HEK293T (cell line): ENCODE measurements around the gene FNDC3B.

Source experiments
- BHLHE40 ChIP-seq: fragments of 450-650 bp; IDR thresholded peaks from 2 replicates; pipeline ENCODE4 v1.6.1; 2016; ENCODE audit warnings: mild to moderate bottlenecking, moderate library complexity, borderline replicate concordance
- CTBP1 ChIP-seq: fragments of 450-650 bp; IDR thresholded peaks from 2 replicates; pipeline ENCODE4 v1.6.1; 2016; ENCODE audit warnings: borderline replicate concordance
- LEF1 ChIP-seq: fragments of 450-650 bp; IDR thresholded peaks from 2 replicates; pipeline ENCODE4 v1.6.1; 2017; ENCODE audit warnings: mild to moderate bottlenecking, borderline replicate concordance
- SUZ12 ChIP-seq: fragments of 450-650 bp; IDR thresholded peaks from 2 replicates; pipeline ENCODE4 v1.6.1; 2016; ENCODE audit warnings: mild to moderate bottlenecking
- ZNF384 ChIP-seq: fragments of 450-650 bp; IDR thresholded peaks from 2 replicates; pipeline ENCODE4 v1.6.1; 2016
- TF ChIP-seq, protein P1 (sequence below): fragments of 450-650 bp; IDR thresholded peaks from 2 replicates; pipeline ENCODE4 v1.6.1; 2016

DNA sequence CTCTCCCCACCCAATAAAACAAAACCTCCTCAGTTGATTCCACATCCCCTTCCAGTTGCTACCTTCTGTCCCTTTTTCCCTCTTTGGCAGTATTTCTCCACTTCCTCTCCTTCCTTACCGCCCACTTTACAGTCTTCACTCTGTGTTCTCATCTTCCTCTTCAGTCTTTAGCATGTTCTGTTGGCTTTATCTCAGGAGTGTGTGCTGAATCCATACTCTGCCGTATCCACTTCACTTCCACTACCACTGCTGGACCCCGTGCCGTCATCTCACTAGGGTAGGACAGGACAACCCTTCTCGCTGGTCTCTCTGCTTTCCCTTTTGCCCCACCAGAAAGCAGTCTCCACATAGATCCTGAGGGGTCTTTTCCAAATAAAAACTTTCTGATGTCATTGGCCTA is 74.3 kb downstream of the FNDC3B start:
- TF ChIP-seq CTBP1 (no peak), LEF1 (no peak), BHLHE40 (no peak), ZNF384 (no peak), SUZ12 (no peak)
- TF ChIP-seq, protein P1, sequence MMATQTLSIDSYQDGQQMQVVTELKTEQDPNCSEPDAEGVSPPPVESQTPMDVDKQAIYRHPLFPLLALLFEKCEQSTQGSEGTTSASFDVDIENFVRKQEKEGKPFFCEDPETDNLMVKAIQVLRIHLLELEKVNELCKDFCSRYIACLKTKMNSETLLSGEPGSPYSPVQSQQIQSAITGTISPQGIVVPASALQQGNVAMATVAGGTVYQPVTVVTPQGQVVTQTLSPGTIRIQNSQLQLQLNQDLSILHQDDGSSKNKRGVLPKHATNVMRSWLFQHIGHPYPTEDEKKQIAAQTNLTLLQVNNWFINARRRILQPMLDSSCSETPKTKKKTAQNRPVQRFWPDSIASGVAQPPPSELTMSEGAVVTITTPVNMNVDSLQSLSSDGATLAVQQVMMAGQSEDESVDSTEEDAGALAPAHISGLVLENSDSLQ = no peak
